IMR-90 (cell line): ENCODE measurements around the gene KANK3. TPM values are rescaled to one million over a fixed set of nuclear protein-coding genes. Genes with fewer than 3 reads are reported as not detected.
A peak's percentile ranks its signal among the peaks of the same experiment; 100 is the strongest.

ENCODE experiments used
- ATAC-seq: fragments of 200-7000 bp; cut with Tn5 transposase; 2 replicates; pipeline ENCODE4 v1.9.1; 2020; ENCODE audit warnings: low read depth, mild to moderate bottlenecking, moderate library complexity
- BruUV-seq: library from RNA; stranded (reverse); fragments of 400-500 nt; replicated peaks from 2 replicates; lab custom pipeline; 2021; lab: Mats Ljungman, UMichigan
- CTCF ChIA-PET: fragments of 300-600 bp; formaldehyde crosslinking; extraction: SDS; loops from one replicate; lab custom pipeline; 2021; ENCODE audit warnings: antibody characterized with exemption; lab: Yijun Ruan, JAX
- POLR2A ChIA-PET: fragments of 300-600 bp; sonication (Branson Sonifier 250); formaldehyde crosslinking; loops from one replicate; lab custom pipeline; 2022; ENCODE audit warnings: antibody characterized with exemption; ENCODE audit not compliant: unreplicated experiment; lab: Charles Lee
- DNase-seq: peaks from one replicate; pipeline ENCODE4 v3.0.0; 2013
- H2AFZ ChIP-seq: replicated peaks from 2 replicates; pipeline ENCODE3; 2013; ENCODE audit warnings: low read length, mild to moderate bottlenecking; ENCODE audit not compliant: poor library complexity
- H2AK5ac ChIP-seq: 2 replicates; pipeline ENCODE4 v1.6.1; 2013; ENCODE audit warnings: low read depth, low read length, inconsistent platforms
- H2AK9ac ChIP-seq: replicated peaks from 2 replicates; pipeline ENCODE3; 2013; ENCODE audit warnings: mild to moderate bottlenecking, low read depth, low read length, moderate library complexity; ENCODE audit not compliant: poor library complexity
- H2BK120ac ChIP-seq: 2 replicates; pipeline ENCODE4 v1.6.1; 2013; ENCODE audit warnings: low read depth, low read length, inconsistent platforms
- H2BK15ac ChIP-seq: 3 replicates; pipeline ENCODE4 v1.6.1; 2013; ENCODE audit warnings: low read depth, low read length, inconsistent platforms
- H2BK20ac ChIP-seq: 2 replicates; pipeline ENCODE4 v1.6.1; 2013; ENCODE audit warnings: low read depth, mild to moderate bottlenecking, inconsistent platforms, low read length, moderate library complexity
- H2BK5ac ChIP-seq: 2 replicates; pipeline ENCODE4 v1.6.1; 2013; ENCODE audit warnings: mild to moderate bottlenecking, low read depth, low read length, inconsistent platforms; ENCODE audit not compliant: poor library complexity, severe bottlenecking
- H3K14ac ChIP-seq: replicated peaks from 2 replicates; pipeline ENCODE4 v1.6.1; 2013; ENCODE audit warnings: low read depth, low read length, inconsistent platforms
- H3K18ac ChIP-seq: 2 replicates; pipeline ENCODE4 v1.6.1; 2013; ENCODE audit warnings: low read depth, low read length, control low read depth
- H3K23ac ChIP-seq: 2 replicates; pipeline ENCODE4 v1.6.1; 2013; ENCODE audit warnings: low read depth, low read length, inconsistent platforms
- H3K27ac ChIP-seq: 2 replicates; pipeline ENCODE4 v1.5.1; 2013; ENCODE audit warnings: mild to moderate bottlenecking, control low read depth, low read length; ENCODE audit not compliant: insufficient read depth
- H3K27me3 ChIP-seq: 2 replicates; pipeline ENCODE4 v1.6.1; 2013; ENCODE audit warnings: low read length; ENCODE audit not compliant: control insufficient read depth, insufficient read depth
- H3K36me3 ChIP-seq: 2 replicates; pipeline ENCODE4 v1.6.1; 2013; ENCODE audit warnings: low read length, mixed read lengths; ENCODE audit not compliant: control insufficient read depth, insufficient read depth
- H3K4ac ChIP-seq: 2 replicates; pipeline ENCODE4 v1.6.1; 2013; ENCODE audit warnings: low read depth, low read length, inconsistent platforms
- H3K4me1 ChIP-seq: 2 replicates; pipeline ENCODE4 v1.6.1; 2013; ENCODE audit warnings: low read length, mixed read lengths; ENCODE audit not compliant: control insufficient read depth, insufficient read depth
- H3K4me2 ChIP-seq: 2 replicates; pipeline ENCODE4 v1.6.1; 2013; ENCODE audit warnings: low read depth, mild to moderate bottlenecking, control low read depth, low read length, moderate library complexity
- H3K4me3 ChIP-seq: 2 replicates; pipeline ENCODE4 v1.5.1; 2013; ENCODE audit warnings: low read depth, mild to moderate bottlenecking, control low read depth, low read length, moderate library complexity; ENCODE audit not compliant: insufficient read depth
- H3K56ac ChIP-seq: 2 replicates; pipeline ENCODE4 v1.6.1; 2013; ENCODE audit warnings: low read length, inconsistent platforms; ENCODE audit not compliant: insufficient read depth; ENCODE audit errors: extremely low read depth
- H3K79me1 ChIP-seq, 2 experiments: 2 replicates each; pipeline ENCODE4 v1.6.1; 2013; ENCODE audit warnings: low read length in 2 of 2, inconsistent platforms in 1 of 2, low read depth in 1 of 2
- H3K9ac ChIP-seq: 2 replicates; pipeline ENCODE4 v1.6.1; 2013; ENCODE audit warnings: low read depth, low read length, control low read depth
- H3K9me1 ChIP-seq: 2 replicates; pipeline ENCODE4 v1.6.1; 2013; ENCODE audit warnings: low read length, inconsistent platforms; ENCODE audit not compliant: insufficient read depth
- H3K9me3 ChIP-seq: 2 replicates; pipeline ENCODE4 v1.6.1; 2013; ENCODE audit warnings: low read length; ENCODE audit not compliant: control insufficient read depth, insufficient read depth
- H4K20me1 ChIP-seq: 2 replicates; pipeline ENCODE4 v1.6.1; 2013; ENCODE audit warnings: low read length, inconsistent platforms; ENCODE audit not compliant: insufficient read depth
- H4K5ac ChIP-seq: 2 replicates; pipeline ENCODE4 v1.6.1; 2013; ENCODE audit warnings: mild to moderate bottlenecking, low read depth, low read length, control low read depth
- H4K8ac ChIP-seq, 2 experiments: 2 replicates each; pipeline ENCODE4 v1.6.1; 2013; ENCODE audit warnings: low read depth in 2 of 2, low read length in 2 of 2, control low read depth in 1 of 2, inconsistent platforms in 1 of 2
- H4K91ac ChIP-seq: 2 replicates; pipeline ENCODE4 v1.6.1; 2013; ENCODE audit warnings: low read depth, low read length, inconsistent platforms; ENCODE audit not compliant: insufficient read depth
- BHLHE40 ChIP-seq: fragments of 150-350 bp; IDR thresholded peaks from 2 replicates; pipeline ENCODE4 v1.6.1; 2016; ENCODE audit warnings: mild to moderate bottlenecking, low read depth, low read length
- CEBPB ChIP-seq: IDR thresholded peaks from 2 replicates; pipeline ENCODE4 v1.6.1; 2012; ENCODE audit warnings: low read depth, low read length, improper control_type of control experiment
- CHD1 ChIP-seq: IDR thresholded peaks from 2 replicates; pipeline ENCODE4 v1.6.1; 2012; ENCODE audit warnings: low read depth, low read length, improper control_type of control experiment
- CTCF ChIP-seq: conservative IDR thresholded peaks from 2 replicates; pipeline ENCODE4 v1.5.1; 2012; ENCODE audit warnings: mild to moderate bottlenecking, low read depth, low read length, improper control_type of control experiment
- FOS ChIP-seq: fragments of 150-350 bp; IDR thresholded peaks from 2 replicates; pipeline ENCODE4 v1.6.1; 2016; ENCODE audit warnings: low read depth, low read length
- MAFK ChIP-seq: IDR thresholded peaks from 2 replicates; pipeline ENCODE4 v1.6.1; 2012; ENCODE audit warnings: low read depth, low read length, improper control_type of control experiment
- MAZ ChIP-seq: IDR thresholded peaks from 2 replicates; pipeline ENCODE4 v1.6.1; 2012; ENCODE audit warnings: low read depth, mild to moderate bottlenecking, low read length, improper control_type of control experiment, moderate library complexity, borderline replicate concordance
- MXI1 ChIP-seq: IDR thresholded peaks from 2 replicates; pipeline ENCODE4 v1.6.1; 2012; ENCODE audit warnings: low read depth, mild to moderate bottlenecking, low read length, moderate library complexity, borderline replicate concordance
- NFE2L2 ChIP-seq: fragments of 150-350 bp; IDR thresholded peaks from 2 replicates; pipeline ENCODE4 v1.6.1; 2016; ENCODE audit warnings: low read depth, mild to moderate bottlenecking, low read length
- POLR2A ChIP-seq: IDR thresholded peaks from 2 replicates; pipeline ENCODE4 v1.6.1; 2012; ENCODE audit warnings: mild to moderate bottlenecking, low read depth, low read length
- RAD21 ChIP-seq: IDR thresholded peaks from 2 replicates; pipeline ENCODE4 v1.6.1; 2012; ENCODE audit warnings: low read length, improper control_type of control experiment
- RCOR1 ChIP-seq: IDR thresholded peaks from 2 replicates; pipeline ENCODE4 v1.6.1; 2012; ENCODE audit warnings: mild to moderate bottlenecking, low read length, improper control_type of control experiment; ENCODE audit not compliant: insufficient replicate concordance
- RFX5 ChIP-seq: IDR thresholded peaks from 2 replicates; pipeline ENCODE4 v1.8.0; 2012; ENCODE audit warnings: low read depth, mild to moderate bottlenecking, low read length, moderate library complexity
- SMC3 ChIP-seq: fragments of 150-350 bp; IDR thresholded peaks from 2 replicates; pipeline ENCODE4 v1.6.1; 2016; ENCODE audit warnings: low read depth, mild to moderate bottlenecking, antibody characterized with exemption, low read length, moderate library complexity
- WGBS, 2 experiments: methylation state at CpG; one replicate each; pipeline versions ENCODE4 v1.1.5 to v1.1.7; 2013; ENCODE audit warnings: missing lambda C conversion rate in 2 of 2; ENCODE audit not compliant: insufficient read length in 1 of 2; ENCODE audit errors: extremely low coverage in 2 of 2; 5-methylcytosine and 5-hydroxymethylcytosine counted together
- dilution Hi-C: fragments of 300-500 bp; cut with HindIII; formaldehyde crosslinking; loops from one replicate; pipeline ENCODE4 v1.14.3; 2018; ENCODE audit warnings: low sequenced_read_pairs; ENCODE audit not compliant: unreplicated experiment
- in situ Hi-C: fragments of 300-500 bp; cut with MboI; formaldehyde crosslinking; loops from 3 replicates; pipeline ENCODE4 v1.14.3; 2019; ENCODE audit warnings: low sequenced_read_pairs, inconsistent platforms, mixed read lengths
- intact Hi-C: fragments of 100-400 bp; cut with micrococcal nuclease; formaldehyde crosslinking; loops from 2 replicates; pipeline ENCODE4 v1.10.0; 2022
- polyA plus RNA-seq, 3 experiments: library from polyadenylated mRNA; depleted of rRNA; stranded (reverse); fragments of >200 nt; gene quantifications; 2 replicates each; pipeline ENCODE4 v1.2.3, GENCODE V29; 2012; ENCODE audit warnings: low replicate concordance in 1 of 3
- total RNA-seq: library from RNA; depleted of rRNA; stranded (reverse); fragments of >200 nt; gene quantifications from 2 replicates; pipeline ENCODE4 v1.2.3, GENCODE V29; 2012
- TF ChIP-seq, protein P1 (sequence below): fragments of 150-350 bp; IDR thresholded peaks from 2 replicates; pipeline ENCODE4 v1.6.1; 2016; ENCODE audit warnings: low read depth, mild to moderate bottlenecking, low read length, moderate library complexity, borderline replicate concordance
- TF ChIP-seq, protein P2 (sequence below): fragments of 150-350 bp; IDR thresholded peaks from 2 replicates; pipeline ENCODE4 v1.6.1; 2017; ENCODE audit warnings: mild to moderate bottlenecking, antibody characterized with exemption, low read length, low read depth

The KANK3 gene
- total and polyA plus RNA-seq, 2 of the 4 experiments (the other 2 are of a cell fraction), result 0.07 TPM; not detected in 1

DNA sequence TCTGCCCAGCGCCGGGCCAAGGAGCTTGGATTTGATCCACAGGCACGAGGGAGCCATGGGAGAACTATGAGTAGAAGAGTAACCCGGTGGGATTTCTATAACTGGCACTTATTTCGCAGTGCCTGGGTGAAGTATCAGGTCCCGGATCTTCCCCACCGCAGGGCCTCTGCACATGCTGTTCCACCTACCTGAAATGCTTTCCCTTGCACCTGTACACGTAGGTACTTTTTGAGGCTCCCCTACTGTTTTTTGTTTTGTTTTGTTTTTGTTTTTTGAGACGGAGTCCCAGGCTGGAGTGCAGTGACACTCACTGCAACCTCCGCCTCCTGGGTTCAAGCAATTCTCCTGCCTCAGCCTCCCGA is 402 bp upstream of the KANK3 start:
- CTCF ChIA-PET, result interaction anchor here (0.7 kb wide), 1 partner anchor 11 kb away, joined by 3 read pairs; no protein-coding TSS in a partner anchor
- DNase-seq, result no peak

More for the DNA sequence above, 402 bp upstream of the KANK3 start:
- no peak overlapping the region for H3K4ac ChIP-seq
- peaks cover 4% of the 10 kb centered on the region; the same call in 1 of the 2 replicates for H3K4me1 ChIP-seq
- no peaks in the 10 kb centered on the region for H3K36me3 ChIP-seq
- H2BK15ac ChIP-seq, result no peak overlapping the region
- peak overlapping the region; percentile 28; the same call in 1 of the 2 replicates for H3K4me3 ChIP-seq
- dilution Hi-C loops (no loop called here), in situ Hi-C loops (loop anchor here (5.0 kb wide), 1 partner anchor 229 kb away; no protein-coding TSS in a partner anchor), intact Hi-C loops (no loop called here)
- no peak overlapping the region for H4K8ac ChIP-seq
- H4K20me1 ChIP-seq, result no peaks in the 10 kb centered on the region
- H4K5ac ChIP-seq, result no peak overlapping the region
- no peak overlapping the region for H3K14ac ChIP-seq
- ATAC-seq, result no peak
- no peak overlapping the region for H2AK9ac ChIP-seq
- no peak overlapping the region for H3K9ac ChIP-seq
- H3K18ac ChIP-seq, result no peak overlapping the region
- POLR2A ChIA-PET, result no interaction called here
- peak overlapping the region; percentile 83 for H3K4me2 ChIP-seq
- no peak overlapping the region for H3K23ac ChIP-seq
- no peaks in the 10 kb centered on the region for H3K79me1 ChIP-seq
- peak overlapping the region; percentile 90 for H2AFZ ChIP-seq
- peaks cover 12% of the 10 kb centered on the region; the same call in 1 of the 2 replicates for H3K27me3 ChIP-seq
- TF ChIP-seq SMC3, result no peak
- TF ChIP-seq, protein P1, sequence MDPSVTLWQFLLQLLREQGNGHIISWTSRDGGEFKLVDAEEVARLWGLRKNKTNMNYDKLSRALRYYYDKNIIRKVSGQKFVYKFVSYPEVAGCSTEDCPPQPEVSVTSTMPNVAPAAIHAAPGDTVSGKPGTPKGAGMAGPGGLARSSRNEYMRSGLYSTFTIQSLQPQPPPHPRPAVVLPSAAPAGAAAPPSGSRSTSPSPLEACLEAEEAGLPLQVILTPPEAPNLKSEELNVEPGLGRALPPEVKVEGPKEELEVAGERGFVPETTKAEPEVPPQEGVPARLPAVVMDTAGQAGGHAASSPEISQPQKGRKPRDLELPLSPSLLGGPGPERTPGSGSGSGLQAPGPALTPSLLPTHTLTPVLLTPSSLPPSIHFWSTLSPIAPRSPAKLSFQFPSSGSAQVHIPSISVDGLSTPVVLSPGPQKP, result no peak
- no peak for TF ChIP-seq MAZ
- no peak for TF ChIP-seq CTCF
- TF ChIP-seq NFE2L2, result no peak
- no peak for TF ChIP-seq CHD1
- TF ChIP-seq RCOR1, result no peak
- no peak for TF ChIP-seq BHLHE40
- no peak for TF ChIP-seq RAD21
- TF ChIP-seq, protein P2, sequence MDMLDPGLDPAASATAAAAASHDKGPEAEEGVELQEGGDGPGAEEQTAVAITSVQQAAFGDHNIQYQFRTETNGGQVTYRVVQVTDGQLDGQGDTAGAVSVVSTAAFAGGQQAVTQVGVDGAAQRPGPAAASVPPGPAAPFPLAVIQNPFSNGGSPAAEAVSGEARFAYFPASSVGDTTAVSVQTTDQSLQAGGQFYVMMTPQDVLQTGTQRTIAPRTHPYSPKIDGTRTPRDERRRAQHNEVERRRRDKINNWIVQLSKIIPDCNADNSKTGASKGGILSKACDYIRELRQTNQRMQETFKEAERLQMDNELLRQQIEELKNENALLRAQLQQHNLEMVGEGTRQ, result no peak
- TF ChIP-seq CEBPB, result no peak
- no peak for TF ChIP-seq POLR2A
- no peak for TF ChIP-seq MXI1
- TF ChIP-seq MAFK, result no peak
- no peak for TF ChIP-seq FOS
- no peak for TF ChIP-seq RFX5
- H4K91ac ChIP-seq, result no peak overlapping the region
- BruUV-seq, result no TSS peak
- no peak overlapping the region for H2BK5ac ChIP-seq
- WGBS, 2 experiments, result 22% methylated on average over 5 of the region's 11 CpGs; no CpG with 5 or more reads in 1 of the 2 experiments
- H2AK5ac ChIP-seq, result no peak overlapping the region
- no peak overlapping the region for H2BK120ac ChIP-seq
- no peak overlapping the region for H2BK20ac ChIP-seq
- H3K9me3 ChIP-seq, result no peaks in the 10 kb centered on the region
- no peak overlapping the region for H3K27ac ChIP-seq
- H3K9me1 ChIP-seq, result no peaks in the 10 kb centered on the region
- H3K56ac ChIP-seq, result no peak overlapping the region
